ENCODE data around the gene MNS1.

GRCh38 chr15:56440214-56440770, 24.6 kb downstream of the MNS1 start:
- TF ChIP-seq CTCF (CRISPR knock-in tag; IDR thresholded peaks at IDR 0.05) (no peak), ZNF639 (CRISPR knock-in tag; conservative IDR thresholded peaks at IDR 0.05) (no peak), ZBTB49 (CRISPR knock-in tag; IDR thresholded peaks at IDR 0.05; ENCODE audit: borderline replicate concordance) (no peak), DMAP1 (CRISPR knock-in tag; IDR thresholded peaks at IDR 0.05) (no peak), ZNF333 (CRISPR knock-in tag; IDR thresholded peaks at IDR 0.05; ENCODE audit: borderline replicate concordance) (no peak), ZUFSP (CRISPR knock-in tag; IDR thresholded peaks at IDR 0.05; ENCODE audit: borderline replicate concordance) (no peak), MBD4 (IDR thresholded peaks at IDR 0.05; ENCODE audit: borderline replicate concordance, low read length) (no peak), HNRNPL (IDR thresholded peaks at IDR 0.05; ENCODE audit: low read depth, low read length) (no peak), PRDM15 (CRISPR knock-in tag; IDR thresholded peaks at IDR 0.05) (no peak), GABPA (IDR thresholded peaks at IDR 0.05; ENCODE audit: low read depth, low read length) (no peak), GABPA (CRISPR knock-in tag; IDR thresholded peaks at IDR 0.05; ENCODE audit: low read depth) (no peak), REST (IDR thresholded peaks at IDR 0.05; ENCODE audit: borderline replicate concordance in 1 of 2, low read depth in 1 of 2, low read length in 2 of 2) (no peak), ZNF644 (CRISPR knock-in tag; IDR thresholded peaks at IDR 0.05; ENCODE audit: low read depth) (no peak), MXD3 (CRISPR knock-in tag; IDR thresholded peaks at IDR 0.05) (no peak)
